ENCODE results near the gene KCNC4. TPM values are rescaled to one million over a fixed set of nuclear protein-coding genes. Genes with fewer than 3 reads are reported as not detected.

KCNC4 gene
- total RNA-seq, 1 donor from 2014 or later: 5.1 TPM

- no peak for ATAC-seq
- intact Hi-C loops (cut with DNase I): no loop called here
- no peak for DNase-seq (ENCODE audit: missing footprints)
These were observed 13.5 kb downstream of the KCNC4 start for GRCh38 chr1:110223581-110223980.

- DNase-seq (ENCODE audit: missing footprints): no peak
- no peak for ATAC-seq
- intact Hi-C loops (cut with DNase I): no loop called here
These were observed 14.3 kb downstream of the KCNC4 start for GRCh38 chr1:110224240-110224995.

DNA sequence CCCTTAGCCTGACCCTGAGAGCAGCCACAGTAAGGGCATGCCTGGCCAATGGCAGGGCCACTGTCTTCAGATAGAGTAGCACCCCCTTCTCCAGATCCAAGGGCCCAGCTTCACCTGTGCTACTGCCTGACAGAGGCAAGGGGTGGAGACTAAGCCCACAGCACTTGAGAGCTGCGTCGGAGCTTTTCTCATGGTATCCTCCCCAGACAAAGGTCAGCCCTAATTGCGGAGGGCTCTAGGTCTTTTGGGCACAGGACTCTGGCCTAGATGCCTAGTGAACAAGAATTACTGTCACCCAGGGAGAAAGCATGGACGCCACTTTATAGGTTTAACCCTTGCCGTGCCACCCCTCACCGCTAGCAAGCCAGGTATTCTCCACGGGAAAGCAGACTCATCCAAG lies 15.1 kb downstream of the KCNC4 start:
- DNase-seq (ENCODE audit: missing footprints) (no peak), ATAC-seq (no peak)
- intact Hi-C loops (cut with DNase I): no loop called here

GRCh38 chr1:110225756-110226404 lies 15.8 kb downstream of the KCNC4 start:
- intact Hi-C loops (cut with DNase I): no loop called here
- DNase-seq (ENCODE audit: missing footprints): no peak
- ATAC-seq: no peak

DNA sequence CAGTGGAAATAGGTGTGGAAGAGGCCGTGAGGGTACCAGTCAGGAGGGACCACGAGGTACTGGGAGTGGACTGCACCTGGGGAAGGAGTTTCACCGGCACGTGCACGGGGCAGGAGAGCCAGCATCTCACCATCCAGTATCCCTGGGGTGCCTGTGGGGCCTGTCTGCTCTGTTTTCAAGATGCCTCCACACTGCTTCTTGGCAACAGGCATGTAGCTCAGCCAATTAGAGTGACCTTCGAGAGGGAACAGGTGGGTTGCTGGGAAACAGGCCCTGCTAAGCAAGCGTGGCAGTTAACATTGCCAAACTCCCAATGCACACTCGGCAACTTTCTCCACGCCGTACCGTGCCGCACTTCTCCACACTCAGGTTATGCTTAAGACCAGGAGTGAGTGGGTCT lies 17.7 kb downstream of the KCNC4 start:
- no peak for DNase-seq (ENCODE audit: missing footprints)

DNA sequence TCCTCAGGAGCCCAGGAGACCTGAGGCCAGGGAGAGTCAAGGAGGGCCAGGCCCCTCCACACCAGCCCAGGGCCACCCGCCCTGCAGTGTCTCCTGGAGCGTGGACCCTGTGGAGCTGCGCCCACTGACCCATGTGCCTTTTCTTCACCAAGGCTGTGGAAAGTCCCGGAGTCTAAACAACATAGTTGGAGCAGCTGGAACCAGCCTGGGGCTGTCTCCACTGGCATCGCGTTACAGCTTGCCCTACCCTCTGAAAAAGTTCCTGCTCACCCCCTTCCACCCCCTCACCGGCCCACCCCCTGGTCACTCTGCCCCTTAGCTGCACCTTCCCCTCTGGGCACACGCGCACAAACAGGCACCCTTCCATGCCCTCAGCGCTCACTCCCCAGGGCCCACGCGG lies 18.3 kb downstream of the KCNC4 start:
- ATAC-seq (no peak), DNase-seq (ENCODE audit: missing footprints) (no peak)
- intact Hi-C loops (cut with DNase I): no loop called here

More for the DNA sequence above, 17.7 kb downstream of the KCNC4 start:
- no peak for ATAC-seq
- intact Hi-C loops (cut with DNase I): no loop called here

GRCh38 chr1:110228869-110229268 lies 18.8 kb downstream of the KCNC4 start:
- intact Hi-C loops (cut with DNase I): no loop called here
- DNase-seq (ENCODE audit: missing footprints): no peak
- no peak for ATAC-seq

GRCh38 chr1:110229348-110230001 lies 19.4 kb downstream of the KCNC4 start:
- ATAC-seq: no peak

DNA sequence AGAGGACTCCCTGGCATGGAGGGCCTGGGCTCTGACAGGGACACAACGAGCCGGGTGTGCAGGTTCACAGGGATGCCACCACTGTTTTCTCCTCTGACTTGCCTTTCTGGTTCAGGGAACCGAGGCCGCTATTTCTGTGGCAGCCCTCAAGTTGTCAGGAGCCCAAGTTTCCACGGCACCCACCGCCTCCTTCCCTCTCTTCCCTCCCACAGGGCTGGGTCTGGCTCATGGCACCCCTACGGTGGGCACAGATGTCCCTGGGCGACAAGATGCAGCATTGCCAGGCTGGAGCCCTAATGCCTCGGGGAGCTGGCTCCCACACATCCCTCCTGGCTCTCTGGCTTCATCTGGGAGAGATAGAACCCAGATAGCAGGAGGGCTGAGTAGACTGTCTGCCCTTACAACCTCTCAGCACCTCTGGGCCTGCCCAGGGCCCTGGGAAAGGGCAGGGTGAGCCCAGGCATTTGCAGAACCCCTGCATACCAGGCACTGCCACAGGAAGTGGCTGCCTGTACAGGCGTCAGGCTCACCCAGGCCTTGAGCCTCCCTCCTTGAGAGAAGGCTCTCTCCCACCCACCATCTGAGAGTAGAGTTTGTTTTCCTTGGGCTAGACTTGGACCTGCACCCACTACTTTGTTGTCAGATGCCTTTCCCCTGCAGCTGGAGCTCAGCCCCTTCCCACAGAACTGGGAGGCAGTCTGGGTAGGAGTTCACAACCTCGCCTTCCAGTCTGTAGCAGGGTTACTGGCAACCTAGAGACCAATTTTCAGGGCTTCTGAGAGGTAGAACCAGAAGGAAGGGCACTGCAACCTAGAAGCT lies 20.5 kb downstream of the KCNC4 start:
- no peak for DNase-seq (ENCODE audit: missing footprints)

More at GRCh38 chr1:110229348-110230001, 19.4 kb downstream of the KCNC4 start:
- DNase-seq (ENCODE audit: missing footprints): no peak
- intact Hi-C loops (cut with DNase I): no loop called here

DNA sequence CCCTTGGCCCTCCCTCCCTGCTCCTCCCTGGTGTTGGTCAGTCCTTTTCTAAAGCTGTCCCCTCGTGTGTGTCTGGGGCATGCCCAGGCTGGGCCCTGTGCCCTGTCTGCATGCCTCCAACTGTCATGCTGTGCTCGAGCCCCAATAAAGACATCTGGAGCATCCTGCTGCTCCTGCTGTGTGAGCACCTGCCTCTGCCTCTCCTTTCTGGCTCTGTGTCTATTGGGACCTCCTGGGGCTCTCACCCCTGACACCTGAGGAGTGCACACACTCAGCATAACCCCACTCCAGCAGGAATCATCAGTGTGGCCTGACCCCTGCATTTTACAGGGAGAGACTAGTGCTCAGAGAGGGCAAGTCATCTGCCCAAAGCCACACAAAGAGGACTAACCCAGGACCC lies 23.7 kb downstream of the KCNC4 start:
- no peak for ATAC-seq
- intact Hi-C loops (cut with DNase I): no loop called here
- DNase-seq (ENCODE audit: missing footprints): no peak

More for the DNA sequence above, 20.5 kb downstream of the KCNC4 start:
- intact Hi-C loops (cut with DNase I): loop anchor here (1.0 kb wide), 1 partner anchor 13 kb away; no protein-coding TSS in a partner anchor
- ATAC-seq: no peak

DNA sequence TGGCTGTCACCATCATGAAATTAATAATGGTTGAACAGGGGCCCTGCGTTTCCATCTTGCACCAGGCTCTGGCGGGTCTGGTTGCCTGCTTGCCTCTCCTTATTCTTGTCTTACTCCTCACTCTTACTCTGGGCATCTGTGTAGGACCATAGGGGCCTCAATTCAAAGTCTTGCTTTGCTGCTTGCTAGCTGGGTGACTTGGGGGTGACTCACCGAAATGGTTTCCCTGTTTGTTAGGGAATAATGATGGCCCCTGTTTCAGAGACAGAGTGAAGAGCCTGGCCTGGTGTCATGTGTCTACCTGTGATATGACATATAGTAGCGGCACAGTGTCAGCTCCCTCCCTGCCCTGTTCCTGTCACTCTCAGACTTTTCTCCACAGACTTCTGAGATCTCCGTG lies 24.6 kb downstream of the KCNC4 start:
- DNase-seq (ENCODE audit: missing footprints) (no peak), ATAC-seq (no peak)

DNA sequence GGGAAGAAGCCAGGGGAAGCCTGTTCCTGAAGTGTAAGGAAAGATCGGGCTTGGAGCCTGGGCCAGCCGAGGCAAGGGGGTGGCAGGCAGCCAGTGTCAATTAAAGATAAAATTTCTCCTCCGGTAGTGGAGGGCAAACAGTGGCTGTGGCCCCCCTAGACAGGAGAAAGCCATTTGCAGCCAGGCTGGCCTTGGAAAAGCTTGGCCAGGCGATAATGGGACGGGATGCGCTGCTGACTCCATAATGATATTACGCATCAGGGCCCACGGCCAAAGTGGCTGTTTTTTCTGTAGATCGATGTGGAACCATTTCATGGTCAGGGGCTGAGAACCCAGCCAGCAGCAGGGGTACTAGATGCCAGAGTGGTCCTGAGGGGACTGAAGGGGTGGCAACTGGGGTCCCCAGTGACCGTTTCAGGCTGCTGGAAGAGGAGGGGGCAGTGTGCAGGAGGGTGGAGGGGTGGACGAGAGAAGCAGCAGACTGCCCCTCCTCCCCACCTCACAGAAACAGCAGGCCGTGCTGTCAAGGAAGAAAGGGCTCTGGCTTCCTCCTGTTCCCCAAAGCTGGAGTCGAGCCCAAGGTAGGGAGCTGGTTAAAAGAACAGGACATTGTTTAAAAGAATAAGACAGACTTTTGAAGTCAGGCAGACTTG lies 25.2 kb downstream of the KCNC4 start:
- intact Hi-C loops (cut with DNase I): no loop called here

More for the DNA sequence above, 24.6 kb downstream of the KCNC4 start:
- intact Hi-C loops (cut with DNase I): no loop called here

DNA sequence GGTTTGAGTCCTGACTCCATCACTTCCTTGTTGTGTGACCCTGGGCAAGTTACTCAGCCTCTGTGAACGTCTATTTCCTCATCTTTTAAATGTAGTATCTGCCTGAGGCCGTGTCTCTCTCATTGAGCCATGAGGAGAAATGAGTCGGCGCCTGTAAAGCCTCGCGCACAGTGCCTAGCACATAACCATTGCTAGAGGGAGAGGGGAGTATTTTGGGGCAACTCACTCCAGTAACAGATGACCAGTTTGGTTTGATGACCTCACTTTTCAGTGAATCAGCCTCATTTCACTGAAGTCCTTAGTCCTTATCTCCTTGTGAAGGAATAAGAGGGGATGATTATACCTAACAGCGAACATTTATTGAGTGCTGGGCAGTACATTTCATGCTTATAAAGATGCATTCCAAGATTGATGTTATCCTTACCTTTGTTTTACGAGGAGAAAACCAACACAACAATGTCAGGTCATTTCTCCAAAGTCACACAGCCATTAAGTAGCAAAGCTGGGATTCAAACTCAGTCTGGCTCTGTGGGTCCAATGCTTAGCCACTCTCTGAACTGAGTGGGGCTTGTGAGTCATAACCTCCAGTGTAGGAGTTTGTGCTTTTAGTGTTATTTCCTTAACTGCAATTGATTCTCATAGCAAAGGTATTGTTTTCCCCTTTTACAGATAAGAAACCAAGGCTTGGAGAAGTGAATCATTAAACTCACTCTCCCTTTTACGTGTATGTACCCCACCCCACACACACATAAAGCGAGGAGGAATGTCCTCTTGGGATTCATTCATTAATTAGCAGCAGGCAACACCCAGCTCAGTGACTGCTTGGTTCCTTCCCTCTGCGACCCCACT lies 25.9 kb downstream of the KCNC4 start:
- ATAC-seq: no peak
- intact Hi-C loops (cut with DNase I): no loop called here
- no peak for DNase-seq (ENCODE audit: missing footprints)

More for the DNA sequence above, 25.2 kb downstream of the KCNC4 start:
- no peak for ATAC-seq
- no peak for DNase-seq (ENCODE audit: missing footprints)

GRCh38 chr1:110237386-110238152 lies 27.5 kb downstream of the KCNC4 start:
- intact Hi-C loops (cut with DNase I): no loop called here
- DNase-seq (ENCODE audit: missing footprints) (no peak), ATAC-seq (no peak)

DNA sequence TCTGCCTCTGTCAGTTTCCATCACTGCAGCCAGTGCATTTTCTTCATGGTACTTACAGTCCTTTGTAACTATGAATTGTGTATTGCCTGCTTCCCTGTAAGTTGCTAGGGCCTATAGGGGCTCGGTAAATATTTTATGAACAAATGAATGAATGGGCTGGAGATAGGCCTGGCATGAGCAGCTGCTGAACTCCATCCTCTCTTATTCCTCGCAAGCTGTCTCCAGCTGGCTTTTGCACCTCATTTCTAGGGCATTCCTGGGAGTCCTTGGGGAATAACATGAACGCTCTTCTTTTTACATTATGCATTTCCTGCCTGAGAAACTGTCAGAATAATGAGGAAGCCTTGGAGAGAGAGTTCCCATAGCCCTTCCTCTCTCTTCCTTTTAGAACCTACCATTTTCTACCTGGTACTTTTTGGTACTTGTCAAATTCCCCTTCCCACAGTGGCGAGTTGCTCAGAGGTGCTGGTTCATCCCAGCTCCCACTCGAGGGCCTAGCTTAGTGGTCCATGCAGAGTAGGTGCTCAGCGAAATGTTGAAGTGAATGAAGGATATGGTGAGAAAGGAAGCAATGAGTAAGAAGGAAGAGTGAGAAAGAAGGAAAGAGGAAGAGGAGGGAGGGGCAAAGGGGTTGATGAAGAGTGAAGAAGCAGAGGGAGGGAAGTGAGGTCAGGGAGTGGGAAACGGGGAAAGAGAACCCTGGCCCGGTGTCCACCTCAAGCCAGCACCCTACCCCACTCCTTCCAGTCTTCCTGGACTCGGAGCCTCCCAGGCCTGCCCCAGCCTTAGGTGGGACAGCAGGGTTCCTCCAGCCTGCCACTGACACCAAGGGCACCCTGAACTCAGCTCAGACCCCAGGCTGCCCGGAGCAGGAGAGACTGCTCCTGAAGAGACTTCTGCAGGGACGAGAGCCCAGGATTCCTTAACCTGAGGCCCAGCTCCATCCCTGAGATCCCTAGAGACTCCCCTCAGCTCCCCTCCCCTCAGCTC lies 29.6 kb downstream of the KCNC4 start:
- DNase-seq (ENCODE audit: missing footprints): no peak
- ATAC-seq: no peak
- intact Hi-C loops (cut with DNase I): no loop called here

All from Right ventricle myocardium inferior (tissue), 1 donor.